ENCODE results near the gene SH3RF1.

The SH3RF1 gene

DNA sequence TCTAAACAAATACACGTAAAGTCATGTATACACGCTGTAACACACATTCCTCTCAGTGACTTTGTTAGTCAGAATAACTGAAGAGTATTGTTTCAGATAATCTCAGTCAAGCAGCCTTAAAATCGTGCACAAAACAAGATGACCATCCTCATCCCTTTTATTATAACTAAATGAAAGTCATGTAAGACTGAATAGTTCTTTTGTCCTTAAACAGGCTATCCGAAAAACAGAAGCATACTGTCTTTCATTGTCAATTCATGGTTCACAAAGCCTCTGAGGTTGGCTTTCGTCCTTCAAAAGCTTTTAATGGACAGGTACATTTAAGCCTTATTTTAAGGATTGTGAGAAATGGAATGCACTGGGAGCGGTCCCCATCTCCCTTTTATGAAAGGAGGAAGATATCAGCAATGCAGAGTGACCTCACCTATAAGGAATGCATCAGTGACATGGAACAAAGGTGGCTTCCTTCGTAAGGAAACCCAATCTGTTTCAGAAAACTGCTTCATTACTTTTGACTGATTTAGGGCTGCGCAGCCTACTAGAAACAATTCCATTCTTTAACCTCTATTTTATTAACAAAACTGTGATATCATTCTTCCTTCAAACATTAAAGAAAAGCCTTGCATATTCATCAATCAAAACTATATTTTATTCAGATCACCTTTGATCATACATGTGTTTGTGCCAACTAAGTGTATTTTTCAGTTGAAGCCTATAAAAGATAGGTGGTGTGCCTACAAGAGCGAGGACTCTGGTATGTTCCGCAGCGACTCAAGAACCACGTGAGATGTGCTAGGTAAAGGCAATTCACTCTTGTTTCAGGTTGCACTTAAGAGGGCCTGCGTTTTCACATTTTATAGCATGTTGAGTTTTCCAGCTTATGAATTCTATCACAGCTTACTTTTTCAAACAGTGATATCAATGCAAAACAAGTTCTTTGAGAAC is 19.2 kb downstream of the SH3RF1 start:
- H3K4me3 ChIP-seq (ENCODE audit: low read length): no peak overlapping the region
- DNase-seq (ENCODE audit: low read depth): no peak
- TF ChIP-seq, protein P1, sequence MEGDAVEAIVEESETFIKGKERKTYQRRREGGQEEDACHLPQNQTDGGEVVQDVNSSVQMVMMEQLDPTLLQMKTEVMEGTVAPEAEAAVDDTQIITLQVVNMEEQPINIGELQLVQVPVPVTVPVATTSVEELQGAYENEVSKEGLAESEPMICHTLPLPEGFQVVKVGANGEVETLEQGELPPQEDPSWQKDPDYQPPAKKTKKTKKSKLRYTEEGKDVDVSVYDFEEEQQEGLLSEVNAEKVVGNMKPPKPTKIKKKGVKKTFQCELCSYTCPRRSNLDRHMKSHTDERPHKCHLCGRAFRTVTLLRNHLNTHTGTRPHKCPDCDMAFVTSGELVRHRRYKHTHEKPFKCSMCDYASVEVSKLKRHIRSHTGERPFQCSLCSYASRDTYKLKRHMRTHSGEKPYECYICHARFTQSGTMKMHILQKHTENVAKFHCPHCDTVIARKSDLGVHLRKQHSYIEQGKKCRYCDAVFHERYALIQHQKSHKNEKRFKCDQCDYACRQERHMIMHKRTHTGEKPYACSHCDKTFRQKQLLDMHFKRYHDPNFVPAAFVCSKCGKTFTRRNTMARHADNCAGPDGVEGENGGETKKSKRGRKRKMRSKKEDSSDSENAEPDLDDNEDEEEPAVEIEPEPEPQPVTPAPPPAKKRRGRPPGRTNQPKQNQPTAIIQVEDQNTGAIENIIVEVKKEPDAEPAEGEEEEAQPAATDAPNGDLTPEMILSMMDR (conservative IDR thresholded peaks at IDR 0.05; ENCODE audit: low read depth, low read length): no peak

DNA sequence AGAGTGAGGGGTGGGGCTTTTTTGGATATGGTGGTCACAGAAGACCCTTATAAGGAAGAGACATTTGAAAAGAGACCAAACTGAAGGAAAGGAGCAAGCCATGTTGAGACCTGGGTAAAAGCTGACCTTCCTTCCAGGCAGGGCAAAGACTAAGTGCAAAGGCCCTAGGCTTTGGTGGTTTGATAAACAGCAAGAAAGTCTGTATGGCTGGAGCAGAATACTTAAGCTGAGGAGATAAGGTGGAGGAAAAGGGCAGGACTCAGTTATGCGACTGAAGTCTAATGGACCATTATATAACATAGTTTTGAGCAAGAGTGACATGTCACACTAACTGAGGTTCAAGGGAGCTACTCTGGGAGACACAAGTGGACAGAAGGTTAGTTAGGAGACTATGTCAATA is 20.0 kb downstream of the SH3RF1 start:
- H3K4me3 ChIP-seq (ENCODE audit: low read length): no peak overlapping the region
- TF ChIP-seq, protein P1 (conservative IDR thresholded peaks at IDR 0.05; ENCODE audit: low read depth, low read length): no peak
- DNase-seq (ENCODE audit: low read depth): no peak

DNA sequence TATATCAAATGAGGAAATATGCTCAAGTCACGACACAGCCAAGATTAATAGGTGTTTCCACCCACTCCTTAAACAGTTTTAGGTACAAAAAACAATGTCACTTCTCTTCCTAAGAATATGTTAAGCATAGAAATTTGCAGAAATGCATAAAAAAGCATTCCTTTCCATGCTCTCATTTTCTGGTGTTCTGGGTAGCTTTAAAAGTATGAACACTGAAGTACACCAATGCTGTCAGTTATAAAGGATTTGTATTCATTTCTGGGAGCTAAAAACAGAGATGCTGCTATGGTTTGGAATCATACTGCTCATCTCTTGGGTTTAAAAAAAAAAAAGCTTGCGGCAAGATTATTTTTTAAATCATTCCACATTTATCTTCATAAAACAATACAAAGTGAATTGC is 20.8 kb downstream of the SH3RF1 start:
- no peak overlapping the region for H3K4me3 ChIP-seq (ENCODE audit: low read length)
- TF ChIP-seq, protein P1 (conservative IDR thresholded peaks at IDR 0.05; ENCODE audit: low read depth, low read length): no peak
- no peak for DNase-seq (ENCODE audit: low read depth)

DNA sequence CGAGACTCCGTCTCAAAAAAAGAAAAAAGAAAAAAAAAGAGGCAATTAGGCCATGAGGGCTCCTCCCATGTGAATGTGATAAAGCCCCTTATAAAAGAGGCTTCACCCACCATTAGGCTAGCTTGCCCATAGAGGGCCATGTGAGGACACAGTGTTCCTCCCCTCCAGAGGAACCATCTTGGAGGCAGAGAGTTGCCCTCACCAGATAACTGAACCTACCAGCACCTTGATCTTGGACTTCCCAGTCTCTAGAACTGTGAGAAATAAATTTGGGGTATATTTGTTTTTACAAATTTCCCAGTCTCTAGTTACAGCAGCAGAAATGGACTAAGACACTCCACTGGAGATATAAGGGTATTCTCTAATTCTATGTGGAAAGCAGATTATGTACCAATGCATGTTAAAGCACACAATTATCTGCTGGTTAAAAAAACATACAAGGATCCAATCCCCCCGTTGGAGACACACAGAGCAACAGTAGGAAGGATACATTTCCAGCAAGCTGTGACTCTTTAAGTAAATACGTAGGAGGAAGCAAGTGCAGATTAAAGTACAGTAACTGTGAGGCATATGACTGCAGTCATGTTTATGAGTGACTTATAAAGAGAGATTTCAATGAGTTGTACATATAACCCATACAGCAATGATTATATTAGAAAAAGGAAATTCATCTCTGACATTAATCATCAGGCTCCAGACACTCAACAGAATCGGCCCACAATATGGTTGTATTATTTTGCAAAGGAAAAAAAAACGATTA is 21.4 kb downstream of the SH3RF1 start:
- no peak overlapping the region for H3K4me3 ChIP-seq (ENCODE audit: low read length)
- DNase-seq (ENCODE audit: low read depth): no peak
- TF ChIP-seq, protein P1 (conservative IDR thresholded peaks at IDR 0.05; ENCODE audit: low read depth, low read length): no peak

DNA sequence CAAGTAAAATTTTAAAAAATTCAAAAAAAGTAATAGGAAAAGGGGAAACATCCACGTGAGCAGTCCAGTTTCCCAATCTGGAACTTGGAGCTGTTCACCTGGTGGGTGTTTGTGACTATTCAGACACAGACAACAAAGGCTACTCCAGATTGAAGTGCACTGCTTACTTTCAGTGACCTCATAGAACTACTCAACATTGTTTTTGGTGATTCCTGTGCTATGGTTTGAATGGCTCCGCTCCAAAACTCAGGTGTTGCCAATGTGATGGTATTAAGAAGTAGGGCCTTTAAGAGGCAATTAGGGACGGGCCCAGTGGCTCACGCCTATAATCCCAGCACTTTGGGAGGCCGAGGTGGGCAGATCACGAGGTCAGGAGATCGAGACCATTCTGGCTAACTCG is 22.1 kb downstream of the SH3RF1 start:
- no peak for DNase-seq (ENCODE audit: low read depth)
- H3K4me3 ChIP-seq (ENCODE audit: low read length): no peak overlapping the region
- TF ChIP-seq, protein P1 (conservative IDR thresholded peaks at IDR 0.05; ENCODE audit: low read depth, low read length): no peak

DNA sequence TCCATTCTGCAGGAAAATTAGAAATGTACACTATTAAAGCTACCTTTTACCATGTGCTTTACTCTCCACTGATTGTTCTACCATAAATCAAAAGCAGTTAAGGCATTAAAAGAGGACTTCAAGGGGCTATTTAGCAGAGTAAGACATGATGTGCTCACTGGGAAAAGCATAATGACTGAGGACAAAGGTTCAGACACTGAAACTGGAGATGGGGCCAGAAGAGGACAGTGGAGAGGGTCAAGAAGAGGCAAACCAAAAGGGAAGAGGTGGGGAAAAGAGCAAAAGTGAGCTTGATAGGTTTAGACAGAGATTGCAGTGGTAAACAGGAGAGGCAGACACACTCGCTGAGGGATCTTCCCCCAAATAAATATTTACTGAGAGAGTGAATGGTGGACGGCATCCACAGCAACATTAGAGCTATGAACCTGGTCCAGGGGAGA is 23.8 kb downstream of the SH3RF1 start:
- TF ChIP-seq, protein P1 (conservative IDR thresholded peaks at IDR 0.05; ENCODE audit: low read depth, low read length): no peak
- H3K4me3 ChIP-seq (ENCODE audit: low read length): no peak overlapping the region
- no peak for DNase-seq (ENCODE audit: low read depth)
